ENCODE results near the gene NCOA7.
A peak's percentile ranks its signal among the peaks of the same experiment; 100 is the strongest.

NCOA7 gene

GRCh38 chr6:125814481-125814880, 23.7 kb downstream of the NCOA7 start:
- Histone ChIP-seq H3K27ac (ENCODE audit: low read length) (no peak overlapping the region), H3K4me2 (ENCODE audit: low read length) (peak overlapping the region; percentile 71), H2AFZ (ENCODE audit: low read depth, low read length) (no peak overlapping the region), H3K4me3 (ENCODE audit: low read length) (peak overlapping the region; percentile 36), H4K20me1 (ENCODE audit: insufficient read depth, low read length) (no peaks in the 10 kb centered on the region), H3K9ac (ENCODE audit: low read length) (peak overlapping the region; percentile 29; the same call in 1 of the 2 replicates), H3K9me3 (ENCODE audit: insufficient read depth, low read length) (no peaks in the 10 kb centered on the region), H3K27me3 (ENCODE audit: low read depth, low read length) (no peaks in the 10 kb centered on the region), H3K36me3 (replicated peaks; ENCODE audit: low read depth, low read length) (peaks cover 12% of the 10 kb centered on the region), H3K4me1 (ENCODE audit: low read length) (peaks cover 65% of the 10 kb centered on the region), H3K79me2 (ENCODE audit: low read length) (peaks cover 47% of the 10 kb centered on the region)
- TF ChIP-seq CTCF (IDR thresholded peaks at IDR 0.05; ENCODE audit: low read depth, low read length): no peak
- TF ChIP-seq EZH2phosphoT487 (IDR thresholded peaks at IDR 0.05; ENCODE audit: low read depth): no peak

- Histone ChIP-seq H3K9me3 (ENCODE audit: insufficient read depth, low read length) (no peaks in the 10 kb centered on the region), H3K36me3 (replicated peaks; ENCODE audit: low read depth, low read length) (peaks cover 16% of the 10 kb centered on the region), H3K79me2 (ENCODE audit: low read length) (peaks cover 39% of the 10 kb centered on the region), H2AFZ (ENCODE audit: low read depth, low read length) (no peak overlapping the region), H3K4me3 (ENCODE audit: low read length) (peak overlapping the region; percentile 36), H3K27ac (ENCODE audit: low read length) (no peak overlapping the region), H3K4me2 (ENCODE audit: low read length) (peak overlapping the region; percentile 71), H3K9ac (ENCODE audit: low read length) (peak overlapping the region; percentile 29; the same call in 1 of the 2 replicates), H4K20me1 (ENCODE audit: insufficient read depth, low read length) (no peaks in the 10 kb centered on the region), H3K4me1 (ENCODE audit: low read length) (peaks cover 57% of the 10 kb centered on the region), H3K27me3 (ENCODE audit: low read depth, low read length) (no peaks in the 10 kb centered on the region)
- TF ChIP-seq EZH2phosphoT487 (IDR thresholded peaks at IDR 0.05; ENCODE audit: low read depth): no peak
Measured at GRCh38 chr6:125815080-125815910, 24.5 kb downstream of the NCOA7 start.

- Histone ChIP-seq H3K27ac (ENCODE audit: low read length) (no peak overlapping the region), H3K9me3 (ENCODE audit: insufficient read depth, low read length) (no peaks in the 10 kb centered on the region), H3K9ac (ENCODE audit: low read length) (no peak overlapping the region), H3K4me3 (ENCODE audit: low read length) (no peak overlapping the region), H3K36me3 (replicated peaks; ENCODE audit: low read depth, low read length) (peaks cover 16% of the 10 kb centered on the region), H3K27me3 (ENCODE audit: low read depth, low read length) (no peaks in the 10 kb centered on the region), H2AFZ (ENCODE audit: low read depth, low read length) (no peak overlapping the region), H3K4me2 (ENCODE audit: low read length) (no peak overlapping the region), H3K79me2 (ENCODE audit: low read length) (peaks cover 24% of the 10 kb centered on the region), H4K20me1 (ENCODE audit: insufficient read depth, low read length) (no peaks in the 10 kb centered on the region), H3K4me1 (ENCODE audit: low read length) (peaks cover 42% of the 10 kb centered on the region)
- no peak for TF ChIP-seq EZH2phosphoT487 (IDR thresholded peaks at IDR 0.05; ENCODE audit: low read depth)
- no peak for TF ChIP-seq CTCF (IDR thresholded peaks at IDR 0.05; ENCODE audit: low read depth, low read length)
Measured at GRCh38 chr6:125816828-125817280, 26.1 kb downstream of the NCOA7 start.

GRCh38 chr6:125818225-125818657, 27.5 kb downstream of the NCOA7 start:
- H3K4me3 ChIP-seq (ENCODE audit: low read length): peak overlapping the region; percentile 26; the same call in 1 of the 2 replicates
- H3K4me2 ChIP-seq (ENCODE audit: low read length): peak overlapping the region; percentile 44
- H3K36me3 ChIP-seq (replicated peaks; ENCODE audit: low read depth, low read length): peaks cover 14% of the 10 kb centered on the region
- H3K79me2 ChIP-seq (ENCODE audit: low read length): peaks cover 10% of the 10 kb centered on the region
- H3K27me3 ChIP-seq (ENCODE audit: low read depth, low read length): no peaks in the 10 kb centered on the region
- H3K27ac ChIP-seq (ENCODE audit: low read length): no peak overlapping the region
- no peak overlapping the region for H2AFZ ChIP-seq (ENCODE audit: low read depth, low read length)
- peaks cover 31% of the 10 kb centered on the region for H3K4me1 ChIP-seq (ENCODE audit: low read length)
- H3K9me3 ChIP-seq (ENCODE audit: insufficient read depth, low read length): no peaks in the 10 kb centered on the region
- H4K20me1 ChIP-seq (ENCODE audit: insufficient read depth, low read length): no peaks in the 10 kb centered on the region
- no peak overlapping the region for H3K9ac ChIP-seq (ENCODE audit: low read length)
- TF ChIP-seq CTCF (IDR thresholded peaks at IDR 0.05; ENCODE audit: low read depth, low read length): no peak
- no peak for TF ChIP-seq EZH2phosphoT487 (IDR thresholded peaks at IDR 0.05; ENCODE audit: low read depth)

Data from OCI-LY3 (cell line).